HG03175 (cell line): ENCODE data around the gene SPACDR.
A peak's percentile ranks its signal among the peaks of the same experiment; 100 is the strongest.
"Not testable (repeated sequence)": the region's sequence is repeated elsewhere in the genome, so short reads cannot be mapped to it uniquely, and the experiment has no call there.

ENCODE experiments used
- ATAC-seq: cut with Tn5 transposase; IDR thresholded peaks from one replicate; pipeline ENCODE4 v1.9.1; 2021; ENCODE audit warnings: mild to moderate bottlenecking, moderate library complexity; ENCODE audit not compliant: unreplicated experiment

Gene SPACDR, protein sequence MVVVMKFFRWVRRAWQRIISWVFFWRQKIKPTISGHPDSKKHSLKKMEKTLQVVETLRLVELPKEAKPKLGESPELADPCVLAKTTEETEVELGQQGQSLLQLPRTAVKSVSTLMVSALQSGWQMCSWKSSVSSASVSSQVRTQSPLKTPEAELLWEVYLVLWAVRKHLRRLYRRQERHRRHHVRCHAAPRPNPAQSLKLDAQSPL

DNA sequence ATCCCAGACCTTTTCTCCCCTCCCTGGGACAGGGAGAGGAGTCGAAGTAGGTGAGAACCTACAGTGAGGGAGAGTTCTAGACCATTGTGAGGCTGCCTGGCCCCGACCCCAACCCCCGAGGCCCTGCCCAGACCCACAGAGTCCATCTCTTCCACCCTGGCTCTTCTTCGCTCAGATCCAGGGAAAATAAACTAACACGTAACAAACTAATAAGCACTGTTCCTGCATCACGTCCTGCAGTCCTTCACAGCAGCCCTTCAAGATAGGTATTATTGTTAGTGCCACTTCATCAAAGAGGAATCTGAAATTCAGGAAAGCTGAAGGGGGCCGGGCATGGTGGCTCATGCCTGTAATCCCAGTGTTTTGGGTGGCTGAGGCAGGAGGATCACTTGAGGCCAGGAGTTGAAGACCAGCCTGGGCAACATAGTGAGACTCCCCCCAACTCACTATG is at the start of gene SPACDR:
Gene SPACDR (minus strand): TSS at position 51 of the 451 bp plus-strand sequence. CDS start 235 bp downstream, outside the sequence.
- no peak for ATAC-seq

DNA sequence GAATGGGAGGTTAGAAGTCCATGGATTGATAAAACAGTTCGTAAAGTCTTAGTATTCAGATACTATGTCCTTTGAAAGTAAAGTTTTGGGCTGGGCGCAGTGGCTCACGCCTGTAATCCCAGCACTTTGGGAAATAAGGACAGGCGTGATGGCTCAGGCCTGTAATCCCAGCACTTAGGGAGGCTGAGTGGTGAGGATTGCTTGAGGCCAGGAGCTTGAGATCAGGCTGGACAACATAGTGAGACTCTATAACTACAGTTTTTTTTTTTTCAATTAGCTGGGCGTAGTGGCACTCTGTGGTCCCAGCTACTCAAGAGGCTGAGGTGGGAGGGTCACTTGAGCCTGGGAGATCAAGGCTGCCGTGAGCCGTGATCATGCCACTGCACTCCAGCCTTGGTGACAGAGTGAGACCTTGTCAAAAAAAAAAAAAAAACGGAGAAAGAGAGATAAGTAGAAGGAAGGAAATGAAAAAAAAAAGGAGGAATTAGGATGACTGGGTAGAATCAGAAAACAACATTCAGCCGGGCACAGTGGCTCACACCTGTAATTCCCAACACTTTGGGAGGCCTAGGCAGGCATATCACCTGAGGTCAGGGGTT is 49.3 kb upstream of the SPACDR start:
- no peak for ATAC-seq

- ATAC-seq, result no peak
These were observed 46.6 kb upstream of the SPACDR start for GRCh38 chr7:100510437-100511239.

- no peak for ATAC-seq
These were observed 45.2 kb upstream of the SPACDR start for GRCh38 chr7:100509231-100509630.

GRCh38 chr7:100506356-100506923 is 42.4 kb upstream of the SPACDR start:
- no peak for ATAC-seq

GRCh38 chr7:100504887-100505611 is 41.0 kb upstream of the SPACDR start:
- no peak for ATAC-seq

DNA sequence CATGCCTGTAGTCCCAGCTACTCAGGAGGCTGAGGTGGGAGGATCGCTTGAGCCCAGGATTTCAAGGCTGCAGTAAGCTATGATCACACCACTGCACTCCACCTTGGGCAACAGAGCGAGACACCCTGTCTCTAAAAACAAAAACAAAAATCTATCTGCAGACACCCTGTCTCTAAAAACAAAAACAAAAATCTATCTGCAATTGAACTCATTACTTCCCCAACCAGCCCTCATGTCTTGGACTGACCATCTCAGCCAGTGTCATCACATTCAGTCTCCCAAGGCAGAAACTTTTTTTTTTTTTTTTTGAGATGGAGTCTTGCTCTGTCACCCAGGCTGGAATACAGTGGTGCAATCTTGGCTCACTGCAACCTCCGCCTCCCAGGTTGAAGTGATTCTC is 40.0 kb upstream of the SPACDR start:
- not testable (repeated sequence) for ATAC-seq

- not testable (repeated sequence) for ATAC-seq
These were observed 36.7 kb upstream of the SPACDR start for GRCh38 chr7:100500743-100501142.

DNA sequence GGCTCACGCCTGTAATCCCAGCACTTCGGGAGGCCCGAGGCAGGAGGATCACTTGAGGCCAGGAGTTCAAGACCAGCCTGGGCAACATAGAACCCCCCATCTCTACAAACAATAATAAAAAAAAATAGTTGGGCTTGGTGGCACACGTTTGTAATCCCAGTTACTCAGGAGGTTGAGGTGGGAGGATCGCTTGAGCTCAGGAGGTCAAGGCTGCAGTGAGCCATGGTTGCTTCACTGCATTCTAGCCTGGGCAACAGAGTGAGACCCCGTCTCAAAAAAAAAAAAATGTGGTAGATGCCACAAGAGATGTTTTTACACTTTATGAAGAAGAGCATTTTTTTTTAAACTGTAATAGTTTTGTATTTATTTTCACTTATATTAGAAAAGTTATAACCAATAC is 32.4 kb upstream of the SPACDR start:
- no peak for ATAC-seq

GRCh38 chr7:100493476-100494264 is 29.6 kb upstream of the SPACDR start:
- no peak for ATAC-seq

DNA sequence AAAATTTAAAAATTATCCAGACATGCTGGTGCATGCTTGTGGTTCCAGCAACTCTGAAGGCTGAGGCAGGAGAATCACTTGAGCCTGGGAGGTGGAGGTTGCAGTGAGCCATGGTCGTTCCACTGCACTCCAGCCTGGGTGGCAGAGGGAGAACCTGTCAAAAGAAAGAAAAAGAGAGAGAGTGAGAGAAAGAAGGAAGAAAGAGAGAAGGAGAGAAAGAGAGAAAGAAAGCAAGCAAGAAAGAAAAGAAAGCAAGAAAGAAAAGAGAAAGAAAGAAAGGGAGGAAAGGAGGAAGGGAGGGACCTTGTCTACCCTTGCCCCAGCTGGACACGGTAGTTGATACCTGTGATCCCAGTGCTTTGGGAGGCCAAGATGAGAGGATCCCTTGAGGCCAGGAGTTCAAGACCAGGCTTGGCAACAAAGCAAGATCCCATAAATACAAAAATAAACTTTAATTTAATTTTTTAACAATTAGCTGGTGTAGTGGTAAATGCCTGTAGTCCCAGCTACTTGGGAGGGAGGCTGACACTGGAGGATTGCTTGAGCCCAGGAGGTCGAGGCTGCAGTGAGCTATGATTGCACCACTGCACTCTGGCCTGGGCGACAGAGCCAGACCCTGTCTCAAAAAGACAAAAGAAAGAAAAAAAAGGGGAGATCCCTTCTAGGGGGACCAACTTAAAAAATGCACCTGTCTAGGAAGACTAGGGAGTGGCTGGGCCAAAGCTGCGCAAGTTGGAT is 28.8 kb upstream of the SPACDR start:
- no peak for ATAC-seq

- ATAC-seq, result no peak
These were observed 27.1 kb upstream of the SPACDR start for GRCh38 chr7:100491192-100491578.

DNA sequence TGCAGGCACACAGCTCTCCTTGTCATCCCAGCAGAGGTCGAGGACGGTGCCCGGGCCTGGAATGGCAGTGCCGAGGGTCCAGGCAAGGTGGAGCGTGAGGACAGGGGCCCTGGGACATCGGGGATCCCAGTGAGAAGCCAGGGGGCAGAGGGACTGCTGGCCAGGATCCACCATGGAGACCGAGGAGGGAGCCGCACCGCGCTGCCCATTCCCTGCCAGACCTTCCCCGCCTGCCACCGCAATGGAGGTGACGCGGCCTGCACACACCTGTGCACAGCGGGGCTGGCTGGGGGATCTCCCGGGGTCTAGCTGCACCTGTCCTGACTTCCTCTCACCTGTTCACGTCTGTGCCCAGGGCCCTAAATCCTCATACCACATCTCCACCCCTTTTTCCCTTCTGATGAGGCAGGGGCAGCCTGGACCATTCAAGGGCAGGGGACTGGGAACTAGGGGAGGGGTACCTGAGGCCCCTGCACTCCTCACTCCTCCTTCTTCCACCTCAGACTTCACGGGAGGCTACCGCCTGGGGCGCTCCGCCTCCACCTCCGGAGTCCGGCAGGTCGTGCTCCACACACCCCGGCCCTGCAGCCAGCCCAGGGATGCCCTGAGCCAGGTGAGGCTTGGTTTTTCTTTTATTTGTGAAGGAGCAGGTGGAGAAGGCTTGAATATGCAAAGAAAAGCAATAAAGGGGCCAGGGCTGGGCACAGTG is 26.6 kb upstream of the SPACDR start:
- ATAC-seq, result no peak

- peak; percentile 45 for ATAC-seq
These were observed 25.8 kb upstream of the SPACDR start for GRCh38 chr7:100489824-100490223.

- no peak for ATAC-seq
These were observed 25.1 kb upstream of the SPACDR start for GRCh38 chr7:100489121-100489520.

DNA sequence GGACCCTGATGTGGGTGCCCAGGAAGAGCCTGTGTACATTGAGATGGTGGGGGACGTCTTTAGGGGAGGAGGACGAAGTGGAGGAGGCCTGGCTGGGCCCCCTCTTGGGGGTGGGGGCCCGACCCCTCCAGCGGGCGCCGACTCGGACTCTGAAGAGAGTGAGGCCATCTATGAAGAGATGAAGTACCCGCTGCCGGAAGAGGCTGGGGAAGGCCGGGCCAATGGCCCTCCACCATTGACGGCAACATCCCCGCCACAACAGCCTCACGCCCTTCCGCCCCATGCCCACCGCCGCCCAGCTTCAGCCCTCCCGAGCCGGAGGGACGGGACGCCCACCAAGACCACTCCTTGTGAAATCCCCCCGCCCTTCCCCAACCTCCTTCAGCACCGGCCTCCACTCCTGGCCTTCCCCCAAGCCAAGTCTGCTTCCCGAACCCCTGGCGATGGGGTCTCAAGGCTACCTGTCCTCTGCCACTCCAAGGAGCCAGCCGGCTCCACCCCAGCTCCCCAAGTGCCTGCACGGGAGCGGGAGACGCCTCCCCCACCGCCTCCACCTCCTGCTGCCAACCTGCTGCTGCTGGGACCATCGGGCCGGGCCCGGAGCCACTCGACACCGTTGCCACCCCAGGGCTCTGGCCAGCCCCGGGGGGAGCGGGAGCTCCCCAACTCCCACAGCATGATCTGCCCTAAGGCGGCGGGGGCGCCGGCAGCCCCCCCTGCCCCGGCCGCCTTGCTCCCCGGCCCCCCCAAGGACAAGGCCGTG is 24.5 kb upstream of the SPACDR start:
- ATAC-seq, result no peak

DNA sequence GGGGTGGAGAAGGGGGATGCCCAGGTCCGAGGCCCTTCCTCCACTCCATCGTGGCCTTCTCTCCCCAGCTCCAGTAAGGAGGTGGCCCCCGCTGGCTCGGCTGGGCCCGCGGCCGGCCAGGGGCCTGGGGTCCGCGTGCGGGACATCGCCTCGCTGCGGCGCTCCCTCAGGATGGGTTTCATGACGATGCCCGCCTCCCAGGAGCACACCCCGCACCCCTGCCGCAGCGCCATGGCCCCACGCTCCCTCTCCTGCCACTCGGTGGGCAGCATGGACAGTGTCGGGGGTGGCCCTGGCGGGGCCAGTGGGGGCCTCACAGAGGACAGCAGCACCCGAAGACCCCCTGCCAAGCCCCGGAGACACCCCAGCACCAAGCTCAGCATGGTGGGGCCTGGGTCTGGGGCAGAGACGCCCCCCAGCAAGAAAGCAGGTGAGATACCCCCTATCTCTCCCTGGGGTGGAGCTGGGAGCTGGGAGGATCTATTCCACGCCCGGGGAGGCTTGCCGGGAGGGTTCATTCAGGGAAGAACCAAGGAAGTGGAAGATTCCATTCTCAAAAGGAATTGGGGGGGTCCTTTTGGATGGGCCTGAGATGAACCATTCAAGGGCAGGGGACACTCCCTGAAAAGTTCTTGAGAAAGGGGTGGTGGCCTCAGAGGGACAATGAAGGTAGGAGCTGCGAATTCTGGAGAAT is 22.8 kb upstream of the SPACDR start:
- no peak for ATAC-seq
